Measurements from ENCODE around the gene UBASH3B.
"Not testable (repeated sequence)": the region's sequence is repeated elsewhere in the genome, so short reads cannot be mapped to it uniquely, and the experiment has no call there.

UBASH3B gene

DNA sequence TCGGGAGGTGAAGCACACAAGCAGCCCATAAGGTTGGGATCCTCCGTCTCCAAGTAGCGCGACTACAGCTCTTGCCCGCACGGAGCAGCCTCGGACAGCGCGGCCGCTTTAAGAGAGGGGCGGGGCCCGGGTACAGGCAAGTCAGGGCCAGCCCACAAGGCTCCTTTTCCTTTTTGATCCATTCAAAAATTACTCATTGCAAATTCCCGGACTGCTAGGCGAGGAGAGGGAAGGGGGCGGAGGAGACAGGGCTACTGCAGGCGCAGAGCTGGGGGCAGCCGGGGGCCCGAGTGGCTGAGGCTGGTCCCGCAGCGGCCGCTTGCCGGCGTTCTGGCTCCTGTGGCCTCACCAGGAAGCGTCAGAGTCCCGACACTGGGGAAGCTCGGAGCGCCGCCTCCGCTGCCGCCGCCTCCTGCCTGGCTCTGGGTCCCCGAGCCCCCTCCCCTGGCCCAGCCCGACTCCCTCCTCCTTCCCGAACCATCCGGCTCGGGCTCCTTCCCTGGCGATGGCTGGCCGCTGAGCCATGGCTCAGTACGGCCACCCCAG lies at the start of gene UBASH3B:
UBASH3B (plus strand) TSS at position 196 of the 546 bp plus-strand sequence; CDS start at position 524, 328 bp downstream.
- peak; percentile 69 to 85 for DNase-seq

DNA sequence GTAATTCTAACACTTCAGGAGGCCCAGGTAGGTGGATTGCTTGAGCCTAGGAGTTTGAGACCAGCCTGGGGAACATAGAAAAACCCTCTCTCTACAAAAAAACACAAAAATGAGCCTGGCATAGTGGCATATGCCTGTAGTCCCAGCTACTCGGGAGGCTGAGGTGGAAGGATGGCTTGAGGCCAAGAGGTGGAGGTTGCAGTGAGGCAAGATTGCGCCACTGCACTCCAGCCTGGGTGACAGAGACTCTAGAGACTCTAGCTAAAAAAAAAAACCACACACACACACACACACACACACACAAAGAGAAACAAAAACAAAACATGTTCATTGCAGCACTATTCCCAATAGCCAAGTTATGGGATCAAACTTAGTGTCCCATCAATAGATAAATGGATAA lies 48.4 kb upstream of the UBASH3B start:
- DNase-seq = not testable (repeated sequence)

DNA sequence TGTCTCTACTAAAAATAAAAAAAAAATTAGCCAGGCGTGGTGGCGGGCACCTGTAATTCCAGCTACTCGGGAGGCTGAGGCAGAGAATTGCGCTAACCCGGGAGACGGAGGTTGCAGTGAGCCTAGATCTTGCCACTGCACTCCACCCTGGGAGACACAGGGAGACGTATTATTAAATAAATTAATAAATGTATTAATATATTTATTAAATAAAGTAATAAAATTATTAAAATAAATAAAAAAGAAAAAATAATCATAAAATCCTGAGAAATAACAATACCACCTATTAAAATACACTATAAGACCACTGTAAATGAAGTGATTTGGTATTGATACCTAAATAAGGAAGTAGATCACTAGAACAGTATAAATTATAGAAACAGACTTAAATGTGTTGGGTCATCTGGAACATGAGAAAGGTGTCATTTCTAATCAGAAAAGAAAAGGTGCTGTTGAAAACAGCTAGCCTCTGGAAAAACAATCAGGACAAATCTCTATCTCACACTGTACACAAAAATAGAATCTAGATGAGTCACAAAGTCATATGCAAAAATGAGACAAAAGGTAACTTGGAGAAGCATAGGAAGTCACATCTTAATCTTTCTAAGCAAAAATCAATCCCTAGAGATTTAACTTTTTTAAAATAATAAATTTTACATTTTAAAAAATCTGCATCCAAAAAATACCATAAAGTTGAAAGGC lies 43.2 kb upstream of the UBASH3B start:
- DNase-seq = no peak

DNA sequence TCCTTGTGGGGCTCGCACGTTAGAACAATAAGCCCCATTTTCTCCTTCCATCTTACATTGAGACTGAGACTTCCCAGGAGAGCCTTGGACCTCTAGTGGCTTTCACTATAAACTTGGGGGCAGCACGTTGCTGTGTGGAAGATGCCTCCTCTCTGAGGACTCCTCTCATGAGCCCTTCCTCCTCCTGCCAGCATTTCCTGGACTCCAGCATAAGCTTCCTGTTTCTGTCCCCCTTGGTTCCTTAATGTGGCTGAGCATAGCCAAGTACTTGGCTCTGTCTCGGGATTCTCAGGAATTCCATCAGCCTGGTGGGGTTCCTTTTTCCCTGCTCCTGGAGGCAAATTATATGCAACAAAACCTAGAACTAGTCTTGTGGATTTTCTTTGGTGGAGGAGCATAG lies 38.8 kb upstream of the UBASH3B start:
- no peak for DNase-seq

- no peak for DNase-seq
These were observed 38.2 kb upstream of the UBASH3B start for GRCh38 chr11:122617297-122617696.

DNA sequence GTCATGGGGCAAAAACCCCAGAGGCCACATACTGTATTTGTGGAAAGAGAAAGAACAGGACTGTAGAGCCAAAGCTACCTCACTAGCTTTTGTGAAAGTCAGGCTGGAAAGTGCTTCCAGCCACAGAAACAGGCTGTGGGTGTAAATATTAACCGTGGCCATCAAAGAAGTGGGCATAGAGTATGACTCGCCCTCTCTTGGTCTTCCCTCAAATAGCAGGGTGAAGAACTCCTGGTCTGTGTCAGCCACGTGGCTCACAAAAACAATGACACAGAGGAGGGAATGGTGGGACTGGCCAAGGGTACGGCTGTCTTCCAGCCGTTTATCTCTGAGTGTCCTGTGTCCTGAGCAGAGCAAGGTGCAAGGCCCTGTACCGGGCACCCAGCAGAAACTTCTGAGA lies 37.6 kb upstream of the UBASH3B start:
- DNase-seq = no peak

GRCh38 chr11:122618927-122619326 lies 36.6 kb upstream of the UBASH3B start:
- DNase-seq = no peak

DNA sequence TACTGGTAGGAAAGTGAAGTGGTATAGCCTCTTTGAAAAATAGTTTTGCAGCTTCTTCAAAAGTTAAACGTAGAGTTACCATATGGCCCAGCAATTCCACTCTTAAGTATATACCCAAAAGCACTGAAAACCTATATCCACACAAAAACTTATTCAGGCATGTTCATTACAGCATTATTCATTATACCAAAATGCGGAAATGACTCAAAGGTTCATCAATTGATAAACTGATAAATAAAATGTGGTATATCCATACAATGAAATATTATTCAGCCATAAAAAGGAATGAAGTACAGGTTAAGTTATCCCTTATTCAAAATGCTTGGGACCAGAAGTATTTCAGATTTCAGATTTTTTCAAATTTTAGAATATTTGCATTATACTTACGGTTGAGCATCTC lies 35.8 kb upstream of the UBASH3B start:
- no peak for DNase-seq

DNA sequence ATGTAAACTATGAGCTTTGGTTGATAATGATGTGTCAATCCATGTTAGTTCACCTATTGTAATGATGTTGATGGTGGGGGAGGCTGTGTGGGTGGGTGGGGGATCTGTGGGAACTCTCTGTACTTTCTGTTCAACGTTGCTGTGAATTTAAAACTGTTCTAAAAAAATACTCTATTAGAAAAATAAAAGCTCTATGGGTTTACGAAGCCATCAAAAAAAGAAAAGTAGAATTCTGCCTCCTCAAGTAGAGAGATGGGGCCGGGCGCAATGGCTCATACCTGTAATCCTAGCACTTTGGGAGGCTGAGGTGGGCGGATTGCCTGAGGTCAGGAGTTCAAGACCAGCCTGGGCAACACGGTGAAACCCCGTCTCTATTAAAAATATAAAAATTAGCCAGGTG lies 30.0 kb upstream of the UBASH3B start:
- not testable (repeated sequence) for DNase-seq

DNA sequence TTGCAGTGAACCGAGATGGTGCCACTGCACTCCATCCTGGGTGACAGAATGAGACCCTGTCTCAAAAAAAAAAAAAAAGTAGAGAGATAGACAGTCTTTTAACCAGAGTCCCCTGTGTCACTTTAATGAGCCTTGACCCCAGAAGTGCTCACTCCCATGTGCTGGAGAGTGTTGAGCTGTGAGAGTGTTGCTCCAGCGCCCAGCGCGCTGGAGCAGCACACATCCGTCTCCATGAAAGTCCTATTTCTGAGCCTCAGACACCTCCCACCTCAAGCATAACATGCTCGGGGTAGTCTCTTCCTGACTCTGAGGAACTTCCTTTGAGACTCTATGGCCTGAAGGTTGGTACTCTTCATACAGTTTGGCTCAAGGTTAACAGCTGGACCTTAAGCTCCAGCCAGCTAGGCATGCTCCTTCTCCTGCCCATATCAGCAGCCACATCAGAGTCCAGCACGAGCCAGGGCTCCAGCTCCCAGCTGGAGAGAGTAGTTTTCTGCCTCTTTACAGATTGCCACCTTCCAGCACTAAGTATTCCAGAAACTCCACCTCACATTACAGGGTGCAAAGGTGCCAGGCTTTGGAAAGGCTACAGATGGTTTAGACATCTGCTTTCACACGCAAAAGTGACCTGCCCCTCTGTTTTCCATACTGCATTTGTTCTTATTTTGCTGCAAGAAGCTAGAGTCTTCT lies 29.4 kb upstream of the UBASH3B start:
- no peak for DNase-seq

- no peak for DNase-seq
These were observed 27.8 kb upstream of the UBASH3B start for GRCh38 chr11:122627745-122628144.

DNA sequence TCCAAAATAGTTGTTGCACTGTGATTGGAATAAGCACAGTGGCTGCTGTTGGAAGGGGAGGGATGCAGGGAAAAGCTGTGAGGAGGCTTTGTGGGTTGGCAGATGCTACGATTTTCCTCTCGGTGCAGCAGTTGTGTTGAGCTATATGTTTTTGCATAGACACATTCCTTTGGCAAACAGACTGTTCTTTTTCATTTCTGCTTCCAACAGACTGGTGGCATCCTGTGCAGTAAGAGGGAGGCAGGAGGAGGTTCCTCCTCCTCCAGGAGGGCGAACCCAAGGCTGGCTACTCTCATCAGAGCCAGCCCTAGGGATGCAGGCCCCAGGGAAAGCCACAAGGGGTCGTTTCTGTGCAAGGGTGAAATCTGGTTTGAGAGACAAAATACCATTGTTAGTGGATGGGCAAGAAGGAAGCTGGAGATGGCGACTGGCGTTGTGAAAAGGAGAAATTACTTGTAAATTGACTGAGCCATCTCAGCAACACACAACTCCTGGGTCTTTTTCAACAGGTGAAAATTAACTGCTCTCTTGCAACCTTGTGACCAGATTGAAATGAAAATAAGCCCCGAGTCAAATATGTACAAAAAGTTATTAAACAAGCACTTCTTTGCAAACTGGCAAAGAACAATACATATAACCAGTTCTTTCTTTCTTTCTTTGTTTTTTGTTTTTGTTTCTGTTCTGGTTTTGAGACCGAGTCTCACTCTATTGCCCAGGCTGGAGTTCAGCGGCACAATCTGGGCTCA lies 26.5 kb upstream of the UBASH3B start:
- DNase-seq = peak; percentile 60 to 62

- DNase-seq = no peak
These were observed 23.2 kb upstream of the UBASH3B start for GRCh38 chr11:122632181-122632824.

DNA sequence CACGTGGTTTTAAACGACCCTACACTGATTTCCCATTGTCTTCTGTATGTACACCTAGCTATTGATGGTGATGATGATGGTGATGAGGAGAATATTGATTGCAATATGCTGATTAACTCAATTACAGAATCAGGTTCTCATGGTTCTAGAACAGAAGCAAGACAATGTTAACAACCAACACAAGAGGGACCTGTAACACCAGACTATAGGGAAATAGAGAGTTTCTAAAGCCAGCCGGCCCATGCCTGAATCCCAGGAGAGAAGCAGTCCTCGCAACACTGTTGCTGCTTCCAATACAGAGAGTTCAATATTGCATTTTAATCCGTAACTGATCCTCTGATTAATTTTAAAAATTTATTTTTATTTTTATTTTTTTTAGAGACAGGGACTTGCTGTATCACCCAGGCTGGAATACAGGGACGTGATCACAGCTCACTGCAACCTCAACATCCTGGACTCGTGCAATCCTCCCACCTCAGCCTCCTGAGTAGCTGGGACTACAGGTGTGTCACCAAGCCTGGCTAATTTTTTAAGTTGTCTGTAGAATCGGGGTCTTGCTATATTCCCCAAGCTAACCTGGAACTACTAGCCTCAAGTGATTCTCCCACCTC lies 22.2 kb upstream of the UBASH3B start:
- DNase-seq = peak in 1 of 2 experiments; percentile 46

GRCh38 chr11:122634501-122634900 lies 21.0 kb upstream of the UBASH3B start:
- DNase-seq = no peak

- no peak for DNase-seq
These were observed 18.0 kb upstream of the UBASH3B start for GRCh38 chr11:122637541-122637940.

- peak; percentile 37 to 68 for DNase-seq
These were observed 13.0 kb upstream of the UBASH3B start for GRCh38 chr11:122642472-122642922.

- DNase-seq = no peak
These were observed 12.6 kb upstream of the UBASH3B start for GRCh38 chr11:122642971-122643370.

DNA sequence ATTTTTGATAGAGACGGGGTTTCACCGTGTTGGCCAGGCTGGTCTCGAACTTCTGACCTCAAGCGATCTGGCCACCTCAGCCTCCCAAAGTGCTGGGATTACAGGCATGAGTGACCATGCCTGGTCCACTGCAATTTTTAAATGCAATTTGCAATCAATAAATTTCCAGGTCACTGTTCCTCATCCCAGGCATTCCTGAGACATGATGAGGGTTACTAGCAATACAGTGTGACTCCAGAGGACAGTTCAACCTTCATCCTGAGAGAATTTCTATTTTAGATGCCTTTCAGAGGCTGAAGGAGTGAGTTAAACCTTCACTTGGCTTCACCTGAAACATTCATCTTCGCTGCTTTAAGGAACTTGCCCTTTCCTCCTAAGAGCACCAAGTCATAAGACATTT lies 9.7 kb upstream of the UBASH3B start:
- no peak for DNase-seq

DNA sequence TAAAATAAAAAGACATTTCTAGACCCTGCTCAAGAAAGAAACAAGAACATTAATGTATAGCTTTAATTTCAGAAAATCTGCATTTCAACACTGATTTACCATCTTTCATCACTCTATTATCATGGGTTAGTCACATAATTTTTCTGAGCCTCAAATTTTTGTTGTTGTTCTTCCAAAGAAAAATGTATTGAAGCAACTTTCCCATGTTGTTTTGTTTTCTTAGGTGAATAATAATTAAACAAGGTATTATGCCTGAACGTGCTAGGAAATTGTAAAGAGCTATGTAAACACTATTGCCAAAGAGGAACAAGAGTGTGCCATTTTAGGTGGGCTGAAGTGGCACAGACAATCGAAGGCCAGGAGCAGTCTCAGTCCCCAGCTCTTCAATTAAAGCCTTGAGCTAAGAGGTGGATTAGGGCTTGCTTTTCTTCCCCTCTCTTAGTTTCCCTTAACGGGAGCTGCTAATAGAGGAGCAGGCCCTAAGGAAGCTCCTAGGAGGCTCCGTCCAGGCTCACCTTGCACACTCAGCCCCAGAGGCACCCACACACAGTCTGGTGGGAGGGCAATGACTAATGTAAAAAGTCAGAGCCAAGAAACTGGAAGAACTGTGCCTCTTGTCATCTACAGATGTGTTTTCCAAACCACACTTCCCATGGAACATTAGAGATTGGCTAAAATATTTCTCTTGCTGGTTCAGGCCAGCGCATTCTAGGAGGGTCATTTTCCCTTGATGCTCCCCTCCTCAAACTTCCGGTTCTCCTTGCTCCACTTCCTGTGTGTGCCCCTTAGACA lies 8.8 kb upstream of the UBASH3B start:
- no peak for DNase-seq

DNA sequence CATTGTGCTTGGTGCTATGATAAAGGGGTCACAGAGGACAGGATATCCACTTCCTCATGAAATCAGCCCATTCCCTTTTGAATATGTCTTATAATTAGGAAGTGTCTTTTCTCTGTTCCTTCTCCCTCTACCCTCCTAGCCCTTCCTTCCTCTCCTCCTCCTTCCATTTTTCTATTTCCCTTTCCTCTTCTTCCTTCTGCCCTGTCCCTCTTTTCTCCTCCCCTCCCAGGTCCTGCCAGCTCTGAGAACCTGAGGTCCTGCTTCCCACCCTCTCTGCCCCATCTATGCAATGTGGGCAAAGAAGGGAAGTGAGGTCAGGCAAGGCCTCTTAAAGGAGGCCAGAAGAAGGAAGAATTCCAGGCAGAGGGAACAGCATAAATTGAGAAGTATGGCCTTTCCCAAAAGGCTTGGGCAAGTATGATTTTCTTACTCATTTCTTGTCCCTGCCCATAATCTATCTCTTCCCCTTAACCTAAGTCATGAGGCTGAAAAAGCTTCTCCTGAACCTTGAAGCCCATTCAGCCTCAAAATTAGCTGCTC lies 7.7 kb upstream of the UBASH3B start:
- no peak for DNase-seq

Data from SW 1271 (cell line).